ENCODE measurements around the gene OR9Q1. TPM values are rescaled to one million over a fixed set of nuclear protein-coding genes. Genes with fewer than 3 reads are reported as not detected.

The OR9Q1 gene
- total RNA-seq, 2 donors from 2014 or later, result 0.61 TPM; not detected in 1

DNA sequence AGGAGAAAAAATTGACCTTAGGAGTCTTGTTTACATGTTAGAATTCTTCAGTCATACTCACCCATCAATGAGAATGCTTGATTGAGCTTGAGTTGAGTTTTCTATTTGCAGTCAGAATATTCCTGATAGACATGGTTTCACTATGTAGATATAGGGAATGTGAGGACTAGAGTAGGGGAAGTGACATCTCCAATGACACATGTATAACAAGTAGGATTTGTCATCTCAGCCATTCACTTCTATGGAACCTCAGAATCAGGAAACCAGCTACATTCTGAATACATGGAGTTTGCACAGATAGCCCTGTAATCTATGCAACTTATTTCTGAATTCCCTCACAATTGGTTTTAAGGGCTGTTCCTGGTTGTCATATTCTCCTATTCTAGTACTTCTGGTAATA is 20.1 kb upstream of the OR9Q1 start:
- Mint-ChIP-seq H3K27me3 (peaks cover 25% of the 10 kb centered on the region), H3K4me3 (no peak overlapping the region), H3K36me3 (ENCODE audit: low read depth) (no peaks in the 10 kb centered on the region), H3K4me1 (no peaks in the 10 kb centered on the region), H3K27ac (no peak overlapping the region), H3K9me3 (no peaks in the 10 kb centered on the region)
- ATAC-seq (replicated peaks), result no peak

DNA sequence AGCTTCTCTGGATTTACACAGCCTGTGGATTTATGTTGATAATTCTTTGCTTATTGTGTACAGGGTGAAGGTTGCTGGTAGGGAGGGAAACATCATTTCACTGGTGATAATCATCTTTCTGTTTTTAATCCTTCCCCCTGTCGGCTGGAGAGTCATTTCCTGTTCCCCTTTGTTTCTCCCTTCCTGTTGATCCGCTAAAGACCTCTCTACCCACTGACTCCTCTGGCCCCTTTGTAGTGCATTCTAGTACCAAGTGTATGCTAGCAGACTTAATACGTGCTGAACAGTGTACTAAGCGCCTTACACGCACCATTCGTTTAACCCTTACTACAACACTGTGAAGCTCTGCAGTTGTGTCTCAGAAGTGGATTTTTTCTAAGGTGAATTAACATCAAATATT is 19.0 kb upstream of the OR9Q1 start:
- no peak overlapping the region for H3K4me3 Mint-ChIP-seq
- no peaks in the 10 kb centered on the region for H3K36me3 Mint-ChIP-seq (ENCODE audit: low read depth)
- H3K9me3 Mint-ChIP-seq, result no peaks in the 10 kb centered on the region
- no peak overlapping the region for H3K27ac Mint-ChIP-seq
- ATAC-seq (replicated peaks), result no peak
- H3K4me1 Mint-ChIP-seq, result no peaks in the 10 kb centered on the region
- peaks cover 25% of the 10 kb centered on the region for H3K27me3 Mint-ChIP-seq

DNA sequence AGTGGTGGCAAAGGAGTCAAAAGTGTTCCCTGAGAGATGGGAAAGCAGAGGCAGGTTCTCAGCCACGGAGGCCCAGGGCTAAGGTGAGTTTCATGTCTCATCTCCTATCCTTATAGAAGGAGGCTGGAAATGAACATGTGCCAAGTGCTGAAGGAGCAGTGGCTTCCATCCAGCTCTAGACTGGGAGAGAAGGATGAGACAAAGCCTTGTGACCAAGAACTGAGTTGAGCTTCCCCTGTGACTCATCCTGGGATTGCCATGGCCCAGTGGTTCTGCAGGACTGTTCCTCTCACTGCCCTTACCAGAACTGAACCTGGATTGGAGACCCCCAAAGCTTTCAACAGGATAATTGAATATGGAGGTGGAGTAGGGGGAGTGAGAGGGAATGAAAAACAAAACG is 16.7 kb upstream of the OR9Q1 start:
- Mint-ChIP-seq H3K9me3 (no peaks in the 10 kb centered on the region), H3K27me3 (peaks cover 22% of the 10 kb centered on the region), H3K27ac (no peak overlapping the region), H3K36me3 (ENCODE audit: low read depth) (no peaks in the 10 kb centered on the region), H3K4me1 (no peaks in the 10 kb centered on the region), H3K4me3 (no peak overlapping the region)
- ATAC-seq (replicated peaks), result no peak

DNA sequence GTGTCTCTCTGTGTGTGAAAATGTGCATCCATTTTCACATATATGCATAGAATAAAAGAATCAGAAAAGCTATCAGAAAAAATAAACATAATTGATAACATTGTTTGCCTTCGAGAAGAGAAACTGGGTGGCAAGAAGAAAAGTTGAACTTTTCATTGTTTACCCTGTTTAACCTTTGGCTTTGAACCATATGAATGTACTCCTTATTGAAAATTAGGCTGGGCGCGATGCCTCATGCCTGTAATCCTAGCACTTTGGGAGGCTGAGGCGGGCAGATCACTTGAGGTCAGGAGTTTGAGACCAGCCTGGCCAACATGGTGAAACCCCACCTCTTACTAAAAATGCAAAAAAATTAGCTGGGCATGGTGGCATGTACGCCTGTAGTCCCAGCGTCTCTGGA is 11.9 kb upstream of the OR9Q1 start:
- no peaks in the 10 kb centered on the region for H3K4me1 Mint-ChIP-seq
- H3K27ac Mint-ChIP-seq, result no peak overlapping the region
- no peak for ATAC-seq (replicated peaks)
- peaks cover 15% of the 10 kb centered on the region for H3K27me3 Mint-ChIP-seq
- no peaks in the 10 kb centered on the region for H3K36me3 Mint-ChIP-seq (ENCODE audit: low read depth)
- no peak overlapping the region for H3K4me3 Mint-ChIP-seq
- peaks cover 4% of the 10 kb centered on the region for H3K9me3 Mint-ChIP-seq

DNA sequence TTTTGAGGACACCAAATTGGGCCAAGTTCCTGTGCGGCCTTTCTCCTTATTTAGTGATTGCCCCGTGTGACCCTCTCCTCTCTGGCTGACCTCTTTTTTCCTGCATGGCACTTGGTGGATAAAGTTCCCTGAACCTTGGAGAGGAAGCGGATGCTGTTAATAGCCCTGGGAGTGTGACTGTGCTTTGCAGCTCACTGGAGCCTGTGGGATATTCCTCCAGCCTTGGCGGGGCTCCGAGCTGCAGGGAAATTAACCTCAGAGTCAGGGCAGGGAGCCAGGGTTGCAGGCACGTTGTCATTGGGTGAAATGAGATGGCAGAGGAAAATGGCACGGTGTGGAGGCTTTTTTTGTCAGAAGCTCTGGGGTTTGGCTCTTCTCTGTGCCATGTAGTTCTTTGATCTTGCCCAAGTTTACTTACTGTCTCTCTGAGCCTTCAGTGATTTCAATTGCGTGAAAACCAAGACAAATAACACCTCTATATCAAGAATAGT is 965 bp downstream of the OR9Q1 start:
- no peaks in the 10 kb centered on the region for H3K4me1 Mint-ChIP-seq
- no peak overlapping the region for H3K4me3 Mint-ChIP-seq
- no peak overlapping the region for H3K27ac Mint-ChIP-seq
- no peaks in the 10 kb centered on the region for H3K36me3 Mint-ChIP-seq (ENCODE audit: low read depth)
- no peaks in the 10 kb centered on the region for H3K9me3 Mint-ChIP-seq
- no peak for ATAC-seq (replicated peaks)
- H3K27me3 Mint-ChIP-seq, result peaks cover 10% of the 10 kb centered on the region

DNA sequence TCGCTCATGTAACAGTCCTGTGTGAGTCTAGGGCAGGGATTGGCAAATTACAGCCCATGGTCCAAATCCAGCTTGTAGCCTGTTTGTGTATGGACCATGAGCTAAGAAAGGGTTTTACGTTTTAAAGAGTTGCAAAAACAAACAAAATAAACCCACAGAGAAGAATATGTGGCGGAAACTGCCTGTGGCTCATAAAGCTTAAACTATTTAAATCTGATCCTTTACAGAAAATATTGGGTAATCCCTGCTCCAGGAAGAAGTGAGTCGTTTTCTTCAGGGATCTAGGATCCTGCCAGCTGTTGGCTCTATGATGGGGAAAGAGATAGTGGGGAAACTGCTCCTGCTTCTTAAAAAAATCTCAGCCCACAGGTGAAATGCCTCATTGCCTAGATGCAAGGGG is 3.7 kb downstream of the OR9Q1 start:
- Mint-ChIP-seq H3K4me1 (no peaks in the 10 kb centered on the region), H3K4me3 (no peak overlapping the region), H3K27ac (no peak overlapping the region), H3K27me3 (peaks cover 24% of the 10 kb centered on the region), H3K36me3 (ENCODE audit: low read depth) (no peaks in the 10 kb centered on the region), H3K9me3 (peaks cover 7% of the 10 kb centered on the region)
- no peak for ATAC-seq (replicated peaks)

DNA sequence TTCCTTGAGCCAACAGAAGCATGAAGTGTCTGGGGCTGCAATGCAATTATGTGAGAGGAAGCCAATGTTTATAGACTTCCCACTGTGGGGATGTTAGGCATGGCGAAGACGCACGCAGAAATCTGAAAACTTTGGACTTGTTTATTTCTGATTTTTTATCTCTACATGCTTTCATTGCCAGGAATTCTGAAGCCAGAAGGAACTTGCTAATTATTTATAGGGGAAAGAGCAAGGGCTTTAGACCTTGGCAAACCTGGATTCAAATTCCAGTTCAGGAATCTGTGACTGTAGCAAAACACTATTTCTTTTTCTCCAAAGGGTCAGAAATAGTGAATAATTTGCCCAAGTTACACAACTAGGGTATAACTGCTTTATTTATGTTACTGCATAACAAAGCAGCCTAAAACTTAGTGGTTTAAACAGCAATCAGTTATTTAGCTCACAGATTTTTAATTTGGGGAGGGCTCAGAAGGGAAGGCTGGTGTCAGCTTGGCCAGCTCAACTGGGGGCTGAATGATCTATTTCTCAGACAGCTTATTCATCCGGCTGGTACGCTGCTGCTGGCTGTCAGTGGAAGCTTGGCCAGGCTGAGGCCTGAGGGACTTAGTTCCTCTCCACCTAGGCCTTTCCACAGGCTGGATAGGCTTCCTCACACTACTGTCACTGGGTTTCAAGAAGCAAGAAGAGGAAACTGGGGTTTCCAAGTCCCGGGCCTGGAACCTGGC is 5.2 kb downstream of the OR9Q1 start:
- Mint-ChIP-seq H3K27ac (no peak overlapping the region), H3K36me3 (ENCODE audit: low read depth) (no peaks in the 10 kb centered on the region), H3K27me3 (peaks cover 20% of the 10 kb centered on the region), H3K4me3 (no peak overlapping the region), H3K9me3 (peaks cover 7% of the 10 kb centered on the region), H3K4me1 (no peaks in the 10 kb centered on the region)
- no peak for ATAC-seq (replicated peaks)

DNA sequence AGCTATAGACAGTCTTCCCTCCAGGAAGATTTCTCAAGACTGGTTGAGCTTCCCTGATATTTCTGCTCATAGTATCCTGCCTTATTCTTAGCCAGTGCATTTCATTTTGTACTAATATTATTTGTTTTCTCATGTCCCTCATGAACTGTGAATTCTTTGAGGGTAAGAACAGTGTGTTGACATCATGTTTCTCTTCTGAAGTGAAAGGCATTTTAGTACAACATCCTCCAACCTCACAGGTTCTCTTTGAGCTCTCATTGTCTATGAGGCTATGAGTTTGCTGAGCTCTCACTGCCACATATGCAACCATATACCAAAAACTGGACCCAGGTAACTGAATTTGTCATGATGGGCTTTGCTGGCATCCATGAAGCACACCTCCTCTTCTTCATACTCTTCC is 7.0 kb downstream of the OR9Q1 start, which contains the start of gene OR6Q1:
OR6Q1 (plus strand) TSS at position 301 of the 400 bp plus-strand sequence; CDS start at position 301, 0 bp downstream.
- H3K4me3 Mint-ChIP-seq, result no peak within 1 kb of the TSS
- H3K27me3 Mint-ChIP-seq, result peaks cover 18% of the 10 kb centered on the region
- H3K27ac Mint-ChIP-seq, result no peak within 1 kb of the TSS
- H3K9me3 Mint-ChIP-seq, result peaks cover 7% of the 10 kb centered on the region
- H3K4me1 Mint-ChIP-seq, result no peaks in the 10 kb centered on the region
- no peaks in the 10 kb centered on the region for H3K36me3 Mint-ChIP-seq (ENCODE audit: low read depth)
- no peak for ATAC-seq (replicated peaks)

DNA sequence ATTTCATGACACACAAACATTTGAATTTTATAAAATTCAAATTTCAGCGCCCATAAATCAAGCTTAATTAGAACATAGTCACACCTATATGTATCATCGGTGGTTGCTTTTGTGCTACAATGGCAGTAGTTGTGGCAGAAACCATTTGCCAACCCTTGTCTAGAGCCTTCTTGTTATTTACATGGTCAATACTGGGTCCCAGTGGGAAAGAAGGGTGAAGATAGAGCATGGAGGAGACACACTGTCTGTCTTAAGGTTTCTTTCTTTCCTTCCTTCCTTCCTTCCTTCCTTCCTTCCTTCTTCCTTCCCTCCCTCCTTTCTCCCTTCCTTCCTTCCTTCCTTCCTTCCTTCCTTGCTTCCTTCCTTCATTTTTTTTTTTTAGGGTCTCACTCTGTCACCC is 10.8 kb downstream of the OR9Q1 start:
- Mint-ChIP-seq H3K27ac (no peak overlapping the region), H3K36me3 (ENCODE audit: low read depth) (no peaks in the 10 kb centered on the region), H3K9me3 (peaks cover 7% of the 10 kb centered on the region), H3K4me3 (no peak overlapping the region), H3K27me3 (peaks cover 14% of the 10 kb centered on the region), H3K4me1 (no peaks in the 10 kb centered on the region)
- no peak for ATAC-seq (replicated peaks)

DNA sequence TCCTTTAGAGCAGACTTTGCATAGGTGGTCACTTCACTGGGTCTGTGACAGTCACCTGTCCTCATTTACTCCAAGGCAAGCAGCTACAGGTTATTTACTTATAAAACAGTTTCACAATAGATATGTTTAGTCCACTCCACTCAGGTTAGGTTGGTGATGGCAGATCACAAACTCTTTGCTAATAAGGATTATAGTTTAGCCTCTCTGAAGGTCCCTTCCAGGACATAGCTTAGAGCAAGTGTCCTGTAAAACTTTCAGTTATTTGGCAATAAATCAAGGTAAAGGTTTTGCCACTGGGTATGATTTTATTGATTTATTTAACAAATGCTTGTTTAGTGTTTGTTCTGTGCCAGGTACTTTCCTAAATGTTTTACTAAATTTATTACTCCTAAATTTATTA is 15.9 kb downstream of the OR9Q1 start:
- no peak for ATAC-seq (replicated peaks)
- Mint-ChIP-seq H3K27me3 (peaks cover 14% of the 10 kb centered on the region), H3K27ac (no peak overlapping the region), H3K36me3 (ENCODE audit: low read depth) (no peaks in the 10 kb centered on the region), H3K4me1 (no peaks in the 10 kb centered on the region), H3K9me3 (no peaks in the 10 kb centered on the region), H3K4me3 (no peak overlapping the region)

DNA sequence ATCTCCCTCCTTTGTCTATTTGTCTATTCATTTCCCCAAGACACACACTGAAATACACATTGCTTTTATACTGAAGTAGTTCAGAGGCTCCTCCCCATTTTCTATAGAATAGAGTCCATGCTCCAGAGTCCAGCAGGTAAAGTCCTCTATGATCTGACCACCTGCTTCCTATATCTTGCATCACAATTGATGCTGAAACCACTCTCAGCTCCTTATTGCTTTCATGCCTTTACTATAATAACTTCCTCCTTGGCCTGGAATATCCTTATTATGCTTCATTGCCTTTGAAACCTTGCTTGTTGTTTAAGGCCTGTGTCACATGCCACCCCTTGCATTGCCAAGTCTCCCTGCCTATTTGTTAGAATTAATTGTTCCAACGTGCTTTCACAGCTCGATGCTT is 19.7 kb downstream of the OR9Q1 start:
- Mint-ChIP-seq H3K36me3 (ENCODE audit: low read depth) (no peaks in the 10 kb centered on the region), H3K27me3 (peaks cover 23% of the 10 kb centered on the region), H3K27ac (no peak overlapping the region), H3K9me3 (peaks cover 5% of the 10 kb centered on the region), H3K4me3 (no peak overlapping the region), H3K4me1 (no peaks in the 10 kb centered on the region)
- ATAC-seq (replicated peaks), result no peak

DNA sequence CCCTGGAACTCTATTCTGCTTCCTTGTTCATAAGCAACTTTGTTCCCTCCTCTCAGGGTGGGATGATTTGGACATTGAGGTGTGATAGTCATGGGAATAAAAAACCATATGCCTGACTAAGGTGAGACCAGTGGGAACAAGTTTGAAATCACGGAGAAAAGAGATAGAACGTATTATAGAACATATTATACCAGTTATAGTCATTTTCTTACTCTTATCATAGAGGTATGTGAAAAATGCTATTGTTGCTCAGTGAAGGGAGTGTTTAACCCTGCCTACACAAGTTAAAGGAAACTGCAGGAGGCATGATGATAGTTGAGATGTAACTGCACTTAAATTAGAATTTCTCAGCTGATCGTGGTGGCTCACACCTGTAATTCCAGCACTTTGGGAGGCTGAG is 22.6 kb downstream of the OR9Q1 start:
- no peaks in the 10 kb centered on the region for H3K36me3 Mint-ChIP-seq (ENCODE audit: low read depth)
- no peak overlapping the region for H3K4me3 Mint-ChIP-seq
- ATAC-seq (replicated peaks), result no peak
- no peaks in the 10 kb centered on the region for H3K4me1 Mint-ChIP-seq
- H3K27ac Mint-ChIP-seq, result no peak overlapping the region
- peaks cover 5% of the 10 kb centered on the region for H3K9me3 Mint-ChIP-seq
- peaks cover 15% of the 10 kb centered on the region for H3K27me3 Mint-ChIP-seq

DNA sequence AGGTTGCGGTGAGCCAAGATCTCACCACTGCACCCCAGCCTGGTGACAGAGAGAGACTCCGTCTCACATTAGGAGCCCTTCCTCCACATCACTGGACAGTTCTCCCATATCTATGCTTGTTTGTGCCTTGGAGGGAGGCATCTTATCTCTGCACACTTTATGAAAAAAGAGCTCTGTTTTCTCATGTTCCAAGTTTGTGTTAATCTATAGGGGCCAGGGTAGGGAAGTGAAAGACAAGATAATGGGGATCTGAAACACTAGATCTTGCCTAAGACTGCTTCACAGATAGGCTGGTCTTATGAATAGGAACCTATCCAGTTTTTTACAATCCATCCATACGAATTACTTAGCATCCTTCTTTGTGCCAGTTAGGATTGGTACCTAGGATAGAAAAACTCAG is 24.1 kb downstream of the OR9Q1 start:
- Mint-ChIP-seq H3K36me3 (ENCODE audit: low read depth) (no peaks in the 10 kb centered on the region), H3K9me3 (peaks cover 5% of the 10 kb centered on the region), H3K4me3 (no peak overlapping the region), H3K27ac (no peak overlapping the region), H3K4me1 (no peaks in the 10 kb centered on the region), H3K27me3 (peaks cover 12% of the 10 kb centered on the region)
- ATAC-seq (replicated peaks), result no peak

DNA sequence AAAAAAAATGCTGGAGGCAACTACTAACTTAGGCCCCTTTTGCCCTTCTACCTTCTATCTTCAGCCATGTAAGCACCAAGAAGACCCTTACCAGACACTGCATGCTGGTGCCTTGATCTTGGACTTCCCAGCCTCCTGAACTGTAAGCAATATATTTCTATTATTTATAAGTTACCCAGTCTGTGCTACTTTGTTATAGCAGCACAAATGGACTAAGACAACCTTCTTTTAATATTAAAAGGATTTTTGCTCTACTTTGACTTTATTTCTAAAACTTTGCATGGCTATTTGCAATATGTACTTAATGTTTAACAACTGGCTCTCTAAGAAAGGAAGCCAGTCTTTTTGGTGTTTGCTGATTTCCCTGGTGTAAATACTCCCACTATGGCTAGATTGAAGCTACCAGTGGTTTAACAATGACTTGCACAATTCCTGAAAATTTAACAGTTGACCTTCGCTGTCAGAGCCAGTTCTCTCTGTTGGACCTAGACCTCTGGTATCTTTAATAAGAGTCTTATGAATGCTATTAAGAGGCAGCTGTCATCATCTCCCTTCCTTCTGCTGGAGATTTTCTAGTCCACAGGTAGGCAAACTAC is 32.2 kb downstream of the OR9Q1 start:
- H3K4me1 Mint-ChIP-seq, result no peaks in the 10 kb centered on the region
- H3K27ac Mint-ChIP-seq, result no peak overlapping the region
- peaks cover 3% of the 10 kb centered on the region for H3K27me3 Mint-ChIP-seq
- H3K9me3 Mint-ChIP-seq, result no peaks in the 10 kb centered on the region
- no peak overlapping the region for H3K4me3 Mint-ChIP-seq
- H3K36me3 Mint-ChIP-seq (ENCODE audit: low read depth), result no peaks in the 10 kb centered on the region
- no peak for ATAC-seq (replicated peaks)

DNA sequence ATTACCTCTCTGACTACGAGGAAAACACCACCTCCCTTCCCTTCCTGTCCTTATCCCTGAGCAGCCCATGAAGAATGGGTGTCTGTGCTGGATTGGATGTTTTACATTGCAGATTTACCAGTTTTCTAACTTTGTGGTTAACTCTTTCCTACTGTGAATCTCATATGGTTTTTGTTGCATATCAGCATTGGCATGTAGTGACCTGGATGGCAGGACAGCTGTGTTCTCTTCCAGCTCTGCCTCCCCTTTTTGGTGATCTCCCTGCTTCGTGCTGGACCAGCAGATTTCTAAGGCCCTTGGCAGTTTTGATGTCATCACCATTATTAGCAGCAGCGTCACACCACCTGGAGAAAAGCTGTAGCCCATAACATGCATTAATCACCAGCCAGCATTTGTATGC is 33.8 kb downstream of the OR9Q1 start:
- Mint-ChIP-seq H3K27ac (no peak overlapping the region), H3K36me3 (ENCODE audit: low read depth) (no peaks in the 10 kb centered on the region), H3K9me3 (no peaks in the 10 kb centered on the region), H3K4me3 (no peak overlapping the region), H3K4me1 (no peaks in the 10 kb centered on the region), H3K27me3 (peaks cover 3% of the 10 kb centered on the region)
- no peak for ATAC-seq (replicated peaks)
